H1 (cell line): ENCODE results near the gene VPS35. TPM values are rescaled to one million over a fixed set of nuclear protein-coding genes. Genes with fewer than 3 reads are reported as not detected.

ENCODE experiments used
- CHD7 ChIP-seq: fragments of 300-600 bp; sonication (generic); IDR thresholded peaks from 2 replicates; pipeline ENCODE4 v1.7.1; 2012; ENCODE audit warnings: low read length, moderate library complexity, mild to moderate bottlenecking, inconsistent platforms; ENCODE audit not compliant: insufficient replicate concordance
- EP300 ChIP-seq, 2 experiments: IDR thresholded peaks; 1 replicate in 1 of 2; 2 replicates in 1 of 2; pipeline ENCODE4 v1.6.1; 2011 to 2012; ENCODE audit warnings: low read depth in 2 of 2, low read length in 2 of 2, mild to moderate bottlenecking in 2 of 2, borderline replicate concordance in 1 of 2, inconsistent platforms in 1 of 2, moderate library complexity in 1 of 2
- MAFK ChIP-seq: IDR thresholded peaks from 2 replicates; pipeline ENCODE4 v1.6.1; 2012; ENCODE audit warnings: low read depth, mild to moderate bottlenecking, improper control_type of control experiment, low read length
- POU5F1 ChIP-seq: IDR thresholded peaks from 2 replicates; pipeline ENCODE4 v1.6.1; 2011; ENCODE audit warnings: low read depth, mild to moderate bottlenecking, low read length, moderate library complexity
- SIN3A ChIP-seq, 2 experiments: IDR thresholded peaks in 1 of 2; conservative IDR thresholded peaks in 1 of 2; 2 replicates each; pipeline ENCODE4 v1.6.1; 2011 to 2012; ENCODE audit warnings: low read length in 2 of 2, improper control_type of control experiment in 1 of 2, low read depth in 1 of 2, mild to moderate bottlenecking in 1 of 2
- polyA plus RNA-seq, 7 experiments: library from polyadenylated mRNA; depleted of rRNA in 3 of 7; stranded (reverse) in 5 of 7; unstranded in 2 of 7; fragments of >200 nt in 5 of 7; fragments of 200-250 nt in 2 of 7; gene quantifications; 1 replicate in 5 of 7; 2 replicates in 1 of 7; 4 replicates in 1 of 7; pipeline versions ENCODE4 v1.2.1 to v1.2.3, GENCODE V29; 2011 to 2013; ENCODE audit warnings: missing spikeins in 2 of 7, mixed read lengths in 2 of 7
- total RNA-seq: library from RNA; stranded (reverse); fragmentation: NEBNext Ultra II Directional; extraction: Animal tissue kit (Norgen Biotek cat#: 25700); gene quantifications from 2 replicates; pipeline ENCODE4 v1.2.1, GENCODE V29; 2021

VPS35 gene
- total and polyA plus RNA-seq, 2 of the 8 experiments (the other 6 are each of a cell fraction or from before 2014, with no cell fraction given) = 10.3 to 66.9 TPM

DNA sequence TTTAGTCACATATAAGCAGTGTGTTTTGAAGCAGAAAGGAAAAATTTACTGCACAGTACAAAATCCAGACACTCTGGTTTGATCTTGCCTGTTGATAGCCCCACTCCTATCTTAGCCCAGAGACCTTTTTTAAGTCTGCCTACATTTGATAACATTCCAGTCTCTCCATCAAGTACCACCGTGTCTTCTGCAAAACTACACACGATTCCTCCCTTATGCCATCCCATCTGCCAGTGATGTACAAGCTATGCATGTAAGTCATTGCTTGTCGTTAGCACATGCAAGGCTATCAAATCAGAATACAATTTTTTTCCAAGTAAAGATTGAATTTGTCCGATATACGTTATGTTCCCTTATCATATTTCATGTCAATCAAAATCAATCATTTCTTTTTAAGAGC, 82.7 kb downstream of the VPS35 start (continued):
- no peak for TF ChIP-seq EP300 (IDR thresholded peaks at IDR 0.05; ENCODE audit: borderline replicate concordance in 1 of 2, low read depth in 2 of 2, low read length in 2 of 2)
- no peak for TF ChIP-seq MAFK
- TF ChIP-seq SIN3A (conservative IDR thresholded peaks at IDR 0.05 in 1 of 2, IDR thresholded peaks at IDR 0.05 in 1 of 2; ENCODE audit: low read depth in 1 of 2, low read length in 2 of 2) = no peak
- no peak for TF ChIP-seq CHD7
- TF ChIP-seq POU5F1 = no peak
